ENCODE results near the gene SEMA4A. TPM values are rescaled to one million over a fixed set of nuclear protein-coding genes. Genes with fewer than 3 reads are reported as not detected.
A peak's percentile ranks its signal among the peaks of the same experiment; 100 is the strongest.

The SEMA4A gene
- total RNA-seq, 2 experiments from 2014 or later: 9.4 to 10.1 TPM

DNA sequence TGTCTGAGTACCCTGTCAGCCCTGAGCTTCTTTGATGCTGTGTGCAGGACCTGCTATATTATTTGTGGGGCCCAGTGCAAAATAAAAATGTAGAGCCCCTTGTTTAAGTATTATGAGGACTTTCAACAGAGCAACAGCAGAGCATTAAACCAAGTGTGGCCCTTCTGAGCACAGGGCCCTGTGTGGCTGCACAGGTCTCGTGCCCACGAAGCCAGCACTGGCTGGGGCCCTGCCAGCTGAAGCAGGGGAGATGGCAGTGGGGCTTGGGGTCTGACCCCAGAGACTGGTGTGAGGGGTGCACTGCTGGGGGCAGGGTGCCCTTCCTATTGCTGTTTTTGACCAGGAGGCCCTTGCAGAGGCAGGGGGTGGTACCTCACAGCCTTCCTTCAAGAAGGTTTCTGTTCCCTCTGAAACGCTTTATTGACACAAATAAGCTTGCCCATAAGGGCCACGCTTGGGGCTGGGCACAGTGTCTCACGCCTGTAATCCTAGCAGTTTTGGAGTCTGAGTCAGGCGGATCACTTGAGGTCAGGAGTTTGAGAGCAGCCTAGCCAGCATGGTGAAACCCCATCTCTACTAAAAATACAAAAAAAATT, 2.2 kb upstream of the SEMA4A start:
- Histone ChIP-seq H3K4me3 (ENCODE audit: low read length) (no peak overlapping the region), H3K27ac (ENCODE audit: low read depth in 1 of 2, low read length in 2 of 2) (no peak overlapping the region), H3K36me3 (ENCODE audit: insufficient read depth, low read length) (no peaks in the 10 kb centered on the region), H3K27me3 (ENCODE audit: control insufficient read depth in 1 of 2, insufficient read depth in 2 of 2, low read length in 2 of 2) (no peaks in the 10 kb centered on the region), H3K9me3 (ENCODE audit: control insufficient read depth in 1 of 2, insufficient read depth in 1 of 2, low read length in 2 of 2) (no peaks in the 10 kb centered on the region), H3K4me1 (ENCODE audit: insufficient read depth, low read length) (peaks cover 49% of the 10 kb centered on the region)
- ChIA-PET CTCF (interaction anchor here (2.2 to 2.8 kb wide), 2 partner anchors 55 to 74 kb away, joined by 8 to 13 read pairs; no protein-coding TSS in a partner anchor), POLR2A (interaction anchor here (0.9 to 2.4 kb wide), 2 partner anchors 42 to 62 kb away, joined by 3 to 9 read pairs; partner anchors contain the start of genes PMF1 and SLC25A44)
- TF ChIP-seq, protein P1, sequence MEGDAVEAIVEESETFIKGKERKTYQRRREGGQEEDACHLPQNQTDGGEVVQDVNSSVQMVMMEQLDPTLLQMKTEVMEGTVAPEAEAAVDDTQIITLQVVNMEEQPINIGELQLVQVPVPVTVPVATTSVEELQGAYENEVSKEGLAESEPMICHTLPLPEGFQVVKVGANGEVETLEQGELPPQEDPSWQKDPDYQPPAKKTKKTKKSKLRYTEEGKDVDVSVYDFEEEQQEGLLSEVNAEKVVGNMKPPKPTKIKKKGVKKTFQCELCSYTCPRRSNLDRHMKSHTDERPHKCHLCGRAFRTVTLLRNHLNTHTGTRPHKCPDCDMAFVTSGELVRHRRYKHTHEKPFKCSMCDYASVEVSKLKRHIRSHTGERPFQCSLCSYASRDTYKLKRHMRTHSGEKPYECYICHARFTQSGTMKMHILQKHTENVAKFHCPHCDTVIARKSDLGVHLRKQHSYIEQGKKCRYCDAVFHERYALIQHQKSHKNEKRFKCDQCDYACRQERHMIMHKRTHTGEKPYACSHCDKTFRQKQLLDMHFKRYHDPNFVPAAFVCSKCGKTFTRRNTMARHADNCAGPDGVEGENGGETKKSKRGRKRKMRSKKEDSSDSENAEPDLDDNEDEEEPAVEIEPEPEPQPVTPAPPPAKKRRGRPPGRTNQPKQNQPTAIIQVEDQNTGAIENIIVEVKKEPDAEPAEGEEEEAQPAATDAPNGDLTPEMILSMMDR (IDR thresholded peaks at IDR 0.05): no peak
- no peaks in the 10 kb centered on the region for H3K9me3 Mint-ChIP-seq
- peaks cover 44% of the 10 kb centered on the region for H3K4me1 Mint-ChIP-seq (ENCODE audit: low read depth)
- intact Hi-C loops (cut with DNase I, micrococcal nuclease): no loop called here
- ATAC-seq (ENCODE audit: poor library complexity) (no peak), DNase-seq (peak in 1 of 14 experiments; percentile 67)
- H3K4me3 Mint-ChIP-seq: no peak overlapping the region
- H3K27ac Mint-ChIP-seq: no peak overlapping the region
- H3K36me3 Mint-ChIP-seq (ENCODE audit: low read depth): no peaks in the 10 kb centered on the region
- peaks cover under 1% of the 10 kb centered on the region for H3K27me3 Mint-ChIP-seq

DNA sequence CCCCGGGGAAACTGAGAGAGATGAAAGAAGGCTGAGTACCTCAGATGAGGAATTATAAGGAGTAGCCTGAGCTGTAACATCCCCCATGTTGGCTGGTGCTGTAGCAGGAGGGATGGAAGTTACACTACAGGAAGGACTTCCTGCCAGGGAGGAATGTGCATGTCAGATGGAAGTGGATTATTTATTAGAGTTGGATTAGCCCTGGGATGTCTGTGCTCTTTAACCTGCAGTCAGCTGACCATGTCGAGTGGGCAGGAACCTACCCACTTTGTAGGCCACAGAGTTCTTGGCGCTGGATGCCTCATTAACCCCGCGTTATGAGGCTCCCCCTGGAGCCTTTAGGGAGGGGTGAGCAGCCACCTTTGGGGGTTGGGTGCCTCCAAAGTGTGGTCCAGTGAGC, 757 bp upstream of the SEMA4A start:
- Mint-ChIP-seq H3K9me3 (no peaks in the 10 kb centered on the region), H3K4me3 (no peak overlapping the region), H3K4me1 (ENCODE audit: low read depth) (peaks cover 45% of the 10 kb centered on the region), H3K27me3 (no peaks in the 10 kb centered on the region), H3K27ac (no peak overlapping the region), H3K36me3 (ENCODE audit: low read depth) (no peaks in the 10 kb centered on the region)
- CTCF ChIA-PET: interaction anchor here (1.4 to 2.8 kb wide), 2 partner anchors 56 to 72 kb away, joined by 5 to 13 read pairs; no protein-coding TSS in a partner anchor
- TF ChIP-seq, protein P1 (IDR thresholded peaks at IDR 0.05): no peak
- POLR2A ChIA-PET: no interaction called here
- Histone ChIP-seq H3K27me3 (ENCODE audit: control insufficient read depth in 1 of 2, insufficient read depth in 2 of 2, low read length in 2 of 2) (no peaks in the 10 kb centered on the region), H3K4me1 (ENCODE audit: insufficient read depth, low read length) (peaks cover 43% of the 10 kb centered on the region), H3K36me3 (ENCODE audit: insufficient read depth, low read length) (no peaks in the 10 kb centered on the region), H3K9me3 (ENCODE audit: control insufficient read depth in 1 of 2, insufficient read depth in 1 of 2, low read length in 2 of 2) (no peaks in the 10 kb centered on the region), H3K4me3 (ENCODE audit: low read length) (no peak overlapping the region), H3K27ac (ENCODE audit: low read depth in 1 of 2, low read length in 2 of 2) (no peak overlapping the region)
- intact Hi-C loops (cut with DNase I, micrococcal nuclease): no loop called here
- ATAC-seq (ENCODE audit: poor library complexity) (no peak), DNase-seq (peak in 1 of 14 experiments; percentile 46)

DNA sequence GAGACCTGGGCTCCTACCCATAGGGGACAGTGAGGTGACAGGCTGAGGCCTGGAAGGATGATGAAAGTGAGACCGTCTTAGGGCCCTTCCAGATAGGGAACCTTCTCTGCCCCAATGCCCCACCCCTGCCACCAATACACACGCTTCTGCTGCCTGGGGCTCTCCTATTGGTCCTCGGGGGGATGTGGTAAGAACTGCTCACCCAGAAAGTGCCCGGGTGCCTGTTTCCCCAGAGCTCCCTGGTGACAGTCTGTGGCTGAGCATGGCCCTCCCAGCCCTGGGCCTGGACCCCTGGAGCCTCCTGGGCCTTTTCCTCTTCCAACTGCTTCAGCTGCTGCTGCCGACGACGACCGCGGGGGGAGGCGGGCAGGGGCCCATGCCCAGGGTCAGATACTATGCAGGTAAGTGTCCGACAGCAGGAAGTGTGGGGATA, 948 bp downstream of the SEMA4A start:
- Histone ChIP-seq H3K4me3 (ENCODE audit: low read length) (peak overlapping the region; percentile 34), H3K9me3 (ENCODE audit: control insufficient read depth in 1 of 2, insufficient read depth in 1 of 2, low read length in 2 of 2) (no peaks in the 10 kb centered on the region), H3K36me3 (ENCODE audit: insufficient read depth, low read length) (no peaks in the 10 kb centered on the region), H3K27me3 (ENCODE audit: control insufficient read depth in 1 of 2, insufficient read depth in 2 of 2, low read length in 2 of 2) (no peaks in the 10 kb centered on the region), H3K4me1 (ENCODE audit: insufficient read depth, low read length) (peaks cover 43% of the 10 kb centered on the region), H3K27ac (ENCODE audit: low read depth in 1 of 2, low read length in 2 of 2) (no peak overlapping the region)
- Mint-ChIP-seq H3K9me3 (no peaks in the 10 kb centered on the region), H3K27me3 (no peaks in the 10 kb centered on the region), H3K4me3 (peak overlapping the region; percentile 77), H3K27ac (peak overlapping the region; percentile 66), H3K36me3 (ENCODE audit: low read depth) (no peaks in the 10 kb centered on the region), H3K4me1 (ENCODE audit: low read depth) (peaks cover 52% of the 10 kb centered on the region)
- ATAC-seq (ENCODE audit: poor library complexity): peak; percentile 71
- POLR2A ChIA-PET: interaction anchor here (0.8 to 2.6 kb wide), 4 partner anchors 9 to 59 kb away, joined by 3 to 11 read pairs (median 4); partner anchors contain the start of genes PMF1 and SLC25A44
- TF ChIP-seq, protein P1 (IDR thresholded peaks at IDR 0.05): no peak
- intact Hi-C loops (cut with DNase I, micrococcal nuclease): no loop called here
- DNase-seq: peak in 3 of 14 experiments; percentile 64 to 81 (median 73)
- CTCF ChIA-PET: interaction anchor here (0.7 kb wide), 1 partner anchor 57 kb away, joined by 3 read pairs; no protein-coding TSS in a partner anchor
